Heart left ventricle (tissue), 13 donors: ENCODE data around the gene LAT.

ENCODE experiments used
- CTCF ChIP-seq, 12 donors: fragments of 200-600 bp; sonication (generic) in 4 of 12; IDR thresholded peaks; one replicate each; pipeline versions ENCODE4 v1.5.0 to v1.8.0; 2018 to 2022; ENCODE audit warnings: antibody characterized with exemption in 12 of 12, mild to moderate bottlenecking in 5 of 12
- POLR2A ChIP-seq, 2 donors: fragments of 450-650 bp; IDR thresholded peaks; one replicate each; pipeline ENCODE4 v1.6.1; 2017; ENCODE audit warnings: antibody characterized with exemption in 2 of 2, mild to moderate bottlenecking in 2 of 2, moderate library complexity in 2 of 2
- donor health status: ischemic (EF 13 %, LVEDD 7.1; RV severe dilation, severe dysfunction).
- donor health status: DM: no; HTN: yes; CAD: no.
- donor health status: DM: no; HTN: no; CAD: no.
- donor health status: ischemic (EF 25% LVEDD 6.9; RV normal size, moderate dysfunction).
- donor health status: ischemic (EF 25% LVEDD 5.7; RV mildly dilated, moderate dysfunction).
- donor health status: ischemic (EF 35%, LVEDD 5.7; RV mildly dilated, moderate dysfunction).
- donor health status: nonischemic (EF 11% LVEDD 7.7; RV severe dilation, severe dysfunction).
- donor health status: DM: yes; HTN: yes; CAD: no.
- donor health status: PGD.
- donor health status: ischemic (EF 29% LVEDD 5.4; RV normal size, mild dysfunction).
- donor health status: nonischemic (EF 23%, LVEDD 6.1; RV moderate dilation, normal function).

GRCh38 chr16:28984619-28985135 lies at the start of gene LAT:
- TF ChIP-seq POLR2A (IDR thresholded peaks at IDR 0.05): no peak
- no peak for TF ChIP-seq CTCF (IDR thresholded peaks at IDR 0.05)
